ENCODE data around the gene WDR1.
A peak's percentile ranks its signal among the peaks of the same experiment; 100 is the strongest.

The WDR1 gene

GRCh38 chr4:10066670-10067651, 49.6 kb downstream of the WDR1 start:
- H3K27ac ChIP-seq = no peak overlapping the region
- TF ChIP-seq ZFX (IDR thresholded peaks at IDR 0.05) = no peak
- TF ChIP-seq CTCF (conservative IDR thresholded peaks at IDR 0.05) = no peak

- TF ChIP-seq CTCF (conservative IDR thresholded peaks at IDR 0.05) (no peak), ZFX (IDR thresholded peaks at IDR 0.05) (no peak)
- H3K27ac ChIP-seq = no peak overlapping the region
Observed at GRCh38 chr4:10066206-10066605, 50.4 kb downstream of the WDR1 start.

GRCh38 chr4:10063544-10064300, 52.9 kb downstream of the WDR1 start:
- TF ChIP-seq ZFX (IDR thresholded peaks at IDR 0.05) (no peak), CTCF (conservative IDR thresholded peaks at IDR 0.05) (peak; percentile 66)
- peak overlapping the region; percentile 30 for H3K27ac ChIP-seq

GRCh38 chr4:10061650-10062415, 54.8 kb downstream of the WDR1 start:
- H3K27ac ChIP-seq = no peak overlapping the region
- TF ChIP-seq ZFX (IDR thresholded peaks at IDR 0.05) (no peak), CTCF (conservative IDR thresholded peaks at IDR 0.05) (no peak)

GRCh38 chr4:10058371-10058770, 58.2 kb downstream of the WDR1 start:
- TF ChIP-seq CTCF (conservative IDR thresholded peaks at IDR 0.05) = no peak
- TF ChIP-seq ZFX (IDR thresholded peaks at IDR 0.05) = no peak
- H3K27ac ChIP-seq = no peak overlapping the region

GRCh38 chr4:10057023-10057395, 59.6 kb downstream of the WDR1 start:
- TF ChIP-seq ZFX (IDR thresholded peaks at IDR 0.05) = no peak
- no peak for TF ChIP-seq CTCF (conservative IDR thresholded peaks at IDR 0.05)
- H3K27ac ChIP-seq = no peak overlapping the region

Data from C4-2B (cell line).